ENCODE results near the gene COMMD9. TPM values are rescaled to one million over a fixed set of nuclear protein-coding genes. Genes with fewer than 3 reads are reported as not detected.

COMMD9 gene
- total RNA-seq, 3 donors from 2014 or later (not counting 1 experiment from before 2014, with no cell fraction given): 64.6 to 79.1 (median 74.0) TPM

GRCh38 chr11:36300650-36301049 lies 11.4 kb upstream of the COMMD9 start:
- Mint-ChIP-seq H3K27me3 (ENCODE audit: low read depth in 2 of 2) (peaks cover 8 to 9% of the 10 kb centered on the region in 2 donors), H3K27ac (no peak overlapping the region), H3K36me3 (no peaks in the 10 kb centered on the region), H3K4me3 (no peak overlapping the region), H3K4me1 (no peaks in the 10 kb centered on the region), H3K9me3 (no peaks in the 10 kb centered on the region)
- WGBS (ENCODE audit: insufficient coverage): 71% methylated on average over 2 of the region's 3 CpGs
- no peak for TF ChIP-seq CTCF (IDR thresholded peaks at IDR 0.05)
- H3K9me3 ChIP-seq (ENCODE audit: control insufficient read depth, insufficient read depth, low read length): no peaks in the 10 kb centered on the region
- intact Hi-C loops (cut with micrococcal nuclease): loop anchor here (10.0 kb wide), 1 partner anchor 74 kb away; no protein-coding TSS in a partner anchor
- no peaks in the 10 kb centered on the region for H3K27me3 ChIP-seq (ENCODE audit: control insufficient read depth, insufficient read depth, low read length)
- no peak overlapping the region for H3K27ac ChIP-seq (ENCODE audit: low read length)
- H3K36me3 ChIP-seq (ENCODE audit: control insufficient read depth, insufficient read depth, low read length): no peaks in the 10 kb centered on the region
- ATAC-seq (no peak), DNase-seq (no peak)
- H3K4me3 ChIP-seq (ENCODE audit: low read length): no peak overlapping the region
- no peaks in the 10 kb centered on the region for H3K4me1 ChIP-seq (ENCODE audit: control insufficient read depth, insufficient read depth, low read length)

- H3K4me3 Mint-ChIP-seq: no peak overlapping the region
- Histone ChIP-seq H3K4me1 (ENCODE audit: control insufficient read depth, insufficient read depth, low read length) (peaks cover 2% of the 10 kb centered on the region), H3K36me3 (ENCODE audit: control insufficient read depth, insufficient read depth, low read length) (no peaks in the 10 kb centered on the region), H3K4me3 (ENCODE audit: low read length) (no peak overlapping the region), H3K27ac (ENCODE audit: low read length) (no peak overlapping the region), H3K9me3 (ENCODE audit: control insufficient read depth, insufficient read depth, low read length) (no peaks in the 10 kb centered on the region), H3K27me3 (ENCODE audit: control insufficient read depth, insufficient read depth, low read length) (no peaks in the 10 kb centered on the region)
- no peak for TF ChIP-seq CTCF (IDR thresholded peaks at IDR 0.05)
- H3K9me3 Mint-ChIP-seq: no peaks in the 10 kb centered on the region
- intact Hi-C loops (cut with micrococcal nuclease): no loop called here
- H3K4me1 Mint-ChIP-seq: peaks cover 3 to 5% of the 10 kb centered on the region in 2 donors
- no peak overlapping the region for H3K27ac Mint-ChIP-seq
- WGBS (ENCODE audit: insufficient coverage): 80% methylated on average over 7 of the region's 8 CpGs
- ATAC-seq (no peak), DNase-seq (no peak)
- peaks cover 5 to 6% of the 10 kb centered on the region in 2 donors for H3K27me3 Mint-ChIP-seq (ENCODE audit: low read depth in 2 of 2)
- no peaks in the 10 kb centered on the region for H3K36me3 Mint-ChIP-seq
Measured at GRCh38 chr11:36296884-36297543, 7.8 kb upstream of the COMMD9 start.

GRCh38 chr11:36295926-36296325 lies 6.7 kb upstream of the COMMD9 start, which contains the start of gene PRR5L:
TSS of gene PRR5L (plus strand) at chr11:36296288. CDS start at chr11:36401122, 104,834 bp downstream.
- H3K4me1 ChIP-seq (ENCODE audit: control insufficient read depth, insufficient read depth, low read length): peaks cover 2% of the 10 kb centered on the region
- 82% methylated on average over 3 of the region's 3 CpGs for WGBS (ENCODE audit: insufficient coverage)
- no peak for TF ChIP-seq CTCF (IDR thresholded peaks at IDR 0.05)
- H3K27me3 ChIP-seq (ENCODE audit: control insufficient read depth, insufficient read depth, low read length): no peaks in the 10 kb centered on the region
- H3K9me3 Mint-ChIP-seq: no peaks in the 10 kb centered on the region
- no peak for DNase-seq
- no peak within 1 kb of the TSS for H3K27ac ChIP-seq (ENCODE audit: low read length)
- intact Hi-C loops (cut with micrococcal nuclease): no loop called here
- H3K4me3 Mint-ChIP-seq: no peak within 1 kb of the TSS
- H3K27me3 Mint-ChIP-seq (ENCODE audit: low read depth in 2 of 2): no peaks in the 10 kb centered on the region
- H3K27ac Mint-ChIP-seq: no peak within 1 kb of the TSS
- H3K9me3 ChIP-seq (ENCODE audit: control insufficient read depth, insufficient read depth, low read length): no peaks in the 10 kb centered on the region
- peaks cover 3 to 5% of the 10 kb centered on the region in 2 donors for H3K4me1 Mint-ChIP-seq
- no peaks in the 10 kb centered on the region for H3K36me3 Mint-ChIP-seq
- H3K4me3 ChIP-seq (ENCODE audit: low read length): no peak within 1 kb of the TSS
- H3K36me3 ChIP-seq (ENCODE audit: control insufficient read depth, insufficient read depth, low read length): no peaks in the 10 kb centered on the region
- no peak for ATAC-seq
